Putamen (tissue), 1 donor: ENCODE results near the gene CLECL1.
"Not testable (repeated sequence)": the region's sequence is repeated elsewhere in the genome, so short reads cannot be mapped to it uniquely, and the experiment has no call there.

Experiments
- DNase-seq: peaks from one replicate; pipeline ENCODE4 v3.0.0-alpha.2; 2016; ENCODE audit warnings: low spot score

Gene CLECL1

GRCh38 chr12:9751204-9752144, 18.6 kb upstream of the CLECL1 start:
- DNase-seq, result no peak

- DNase-seq, result peak; percentile 69
Observed at GRCh38 chr12:9750276-9751203, 17.6 kb upstream of the CLECL1 start.

GRCh38 chr12:9749640-9750039, 16.7 kb upstream of the CLECL1 start:
- no peak for DNase-seq

GRCh38 chr12:9745199-9745598, 12.3 kb upstream of the CLECL1 start:
- no peak for DNase-seq

- no peak for DNase-seq
Observed at GRCh38 chr12:9742661-9743060, 9.8 kb upstream of the CLECL1 start.

- no peak for DNase-seq
Observed at GRCh38 chr12:9741726-9742125, 8.8 kb upstream of the CLECL1 start.

GRCh38 chr12:9740106-9740750, 7.3 kb upstream of the CLECL1 start:
- no peak for DNase-seq

GRCh38 chr12:9739404-9740105, 6.7 kb upstream of the CLECL1 start:
- DNase-seq, result not testable (repeated sequence)

GRCh38 chr12:9738905-9739304, 6.0 kb upstream of the CLECL1 start:
- DNase-seq, result not testable (repeated sequence)

- DNase-seq, result no peak
Observed at GRCh38 chr12:9736936-9737705, 4.2 kb upstream of the CLECL1 start.

- DNase-seq, result no peak
Observed at GRCh38 chr12:9735601-9736000, 2.7 kb upstream of the CLECL1 start.

GRCh38 chr12:9731797-9732196, 1.1 kb downstream of the CLECL1 start:
- DNase-seq, result no peak

GRCh38 chr12:9731393-9731792, 1.5 kb downstream of the CLECL1 start:
- no peak for DNase-seq

- no peak for DNase-seq
Observed at GRCh38 chr12:9730591-9730990, 2.3 kb downstream of the CLECL1 start.

- no peak for DNase-seq
Observed at GRCh38 chr12:9730011-9730410, 2.9 kb downstream of the CLECL1 start.

- no peak for DNase-seq
Observed at GRCh38 chr12:9729082-9729481, 3.8 kb downstream of the CLECL1 start.

- no peak for DNase-seq
Observed at GRCh38 chr12:9727813-9728212, 5.1 kb downstream of the CLECL1 start.

- no peak for DNase-seq
Observed at GRCh38 chr12:9725213-9725870, 7.6 kb downstream of the CLECL1 start.

GRCh38 chr12:9724023-9724422, 8.9 kb downstream of the CLECL1 start:
- no peak for DNase-seq

- no peak for DNase-seq
Observed at GRCh38 chr12:9721394-9722092, 11.4 kb downstream of the CLECL1 start.
